GM23338 (cell line): ENCODE measurements around the gene AGAP1. TPM values are rescaled to one million over a fixed set of nuclear protein-coding genes. Genes with fewer than 3 reads are reported as not detected.

Experiments used
- ATAC-seq: fragments of 200-7000 bp; cut with Tn5 transposase; 3 replicates; pipeline ENCODE4 v1.9.1; 2020
- DNase-seq: peaks from one replicate; pipeline ENCODE4 v3.0.0-alpha.2; 2015; ENCODE audit warnings: low spot score
- H2AFZ ChIP-seq: fragments of 200-600 bp; sonication (generic); 2 replicates; pipeline ENCODE4 v1.8.0; 2016; ENCODE audit warnings: antibody characterized with exemption, mild to moderate bottlenecking, moderate library complexity
- H3F3A ChIP-seq: fragments of 200-600 bp; sonication (generic); replicated peaks from 2 replicates; pipeline ENCODE4 v1.8.0; 2017; ENCODE audit warnings: antibody characterized with exemption, mixed run types, low read depth
- H3K27ac ChIP-seq: fragments of 200-600 bp; sonication (generic); 2 replicates; pipeline ENCODE4 v1.6.1; 2016; ENCODE audit warnings: low read depth
- H3K27me3 ChIP-seq: fragments of 200-600 bp; sonication (generic); 2 replicates; pipeline ENCODE4 v1.8.0; 2016; ENCODE audit warnings: mild to moderate bottlenecking, mixed run types, moderate library complexity; ENCODE audit not compliant: insufficient read depth
- H3K36me3 ChIP-seq: fragments of 200-600 bp; sonication (generic); 2 replicates; pipeline ENCODE4 v1.8.0; 2016; ENCODE audit warnings: mild to moderate bottlenecking; ENCODE audit not compliant: insufficient read depth
- H3K4me1 ChIP-seq: fragments of 200-600 bp; sonication (generic); 2 replicates; pipeline ENCODE4 v1.8.0; 2016; ENCODE audit warnings: mild to moderate bottlenecking, moderate library complexity; ENCODE audit not compliant: insufficient read depth
- H3K4me2 ChIP-seq: fragments of 200-600 bp; sonication (generic); 2 replicates; pipeline ENCODE4 v1.7.1; 2017; ENCODE audit warnings: mixed run types
- H3K4me3 ChIP-seq: fragments of 200-600 bp; sonication (generic); 2 replicates; pipeline ENCODE4 v1.6.1; 2016; ENCODE audit warnings: mixed run types
- H3K79me2 ChIP-seq: fragments of 200-600 bp; sonication (generic); replicated peaks from 2 replicates; pipeline ENCODE4 v1.8.0; 2017; ENCODE audit warnings: mild to moderate bottlenecking; ENCODE audit not compliant: insufficient read depth
- H3K9me2 ChIP-seq: fragments of 200-600 bp; sonication (generic); 2 replicates; pipeline ENCODE4 v1.8.0; 2017; ENCODE audit not compliant: insufficient read depth
- H4K20me1 ChIP-seq: fragments of 200-600 bp; sonication (generic); replicated peaks from 2 replicates; pipeline ENCODE4 v1.8.0; 2017; ENCODE audit warnings: mild to moderate bottlenecking; ENCODE audit not compliant: insufficient read depth
- H3K27ac Mint-ChIP-seq: 2 replicates; pipeline ENCODE4 v1.8.0; 2020; ENCODE audit warnings: inconsistent platforms, mild to moderate bottlenecking, moderate library complexity, mixed read lengths
- H3K27me3 Mint-ChIP-seq: 3 replicates; pipeline ENCODE4 v1.8.0; 2022; ENCODE audit warnings: low read depth, mild to moderate bottlenecking, moderate library complexity, mixed read lengths, inconsistent platforms; ENCODE audit not compliant: insufficient read depth, poor library complexity
- H3K36me3 Mint-ChIP-seq: 3 replicates; pipeline ENCODE4 v1.8.0; 2021; ENCODE audit warnings: low read depth, mild to moderate bottlenecking, inconsistent platforms, moderate library complexity, mixed read lengths
- H3K4me1 Mint-ChIP-seq: 3 replicates; pipeline ENCODE4 v1.8.0; 2020; ENCODE audit warnings: mild to moderate bottlenecking, inconsistent platforms, mixed read lengths
- H3K4me3 Mint-ChIP-seq: 3 replicates; pipeline ENCODE4 v1.8.0; 2021; ENCODE audit warnings: moderate library complexity, mild to moderate bottlenecking, inconsistent platforms, mixed read lengths
- H3K9me3 Mint-ChIP-seq: 3 replicates; pipeline ENCODE4 v1.8.0; 2020; ENCODE audit warnings: moderate library complexity, mild to moderate bottlenecking, inconsistent platforms, mixed read lengths
- CREB1 ChIP-seq: fragments of 250-450 bp; sonication (Bioruptor Pico); IDR thresholded peaks from 2 replicates; pipeline ENCODE4 v1.5.0; 2020; ENCODE audit warnings: low read depth, mild to moderate bottlenecking, moderate library complexity
- EZH2 ChIP-seq: fragments of 200-600 bp; sonication (generic); IDR thresholded peaks from one replicate; pipeline ENCODE4 v1.8.0; 2017; ENCODE audit warnings: antibody characterized with exemption, mild to moderate bottlenecking, low read depth; ENCODE audit not compliant: unreplicated experiment
- EZH2phosphoT487 ChIP-seq: fragments of 200-600 bp; sonication (generic); IDR thresholded peaks from one replicate; pipeline ENCODE4 v1.8.1; 2018; ENCODE audit warnings: antibody characterized with exemption; ENCODE audit not compliant: unreplicated experiment
- JUNB ChIP-seq: IDR thresholded peaks from one replicate; pipeline ENCODE4 v1.6.1; 2016; ENCODE audit warnings: antibody characterized with exemption; ENCODE audit not compliant: unreplicated experiment
- NANOG ChIP-seq: IDR thresholded peaks from 2 replicates; pipeline ENCODE4 v1.6.1; 2016; ENCODE audit warnings: antibody characterized with exemption, borderline replicate concordance
- POLR2AphosphoS5 ChIP-seq: IDR thresholded peaks from 2 replicates; pipeline ENCODE4 v1.6.1; 2016; ENCODE audit warnings: antibody characterized with exemption, low read depth
- STAT1 ChIP-seq: IDR thresholded peaks from one replicate; pipeline ENCODE4 v1.6.1; 2016; ENCODE audit warnings: antibody characterized with exemption; ENCODE audit not compliant: unreplicated experiment
- ZNF114 ChIP-seq: fragments of 250-450 bp; sonication (Bioruptor Pico); IDR thresholded peaks from 2 replicates; pipeline ENCODE4 v1.5.0; 2020; ENCODE audit warnings: mild to moderate bottlenecking, moderate library complexity
- ZNF331 ChIP-seq: fragments of 250-450 bp; sonication (Bioruptor Pico); IDR thresholded peaks from 2 replicates; pipeline ENCODE4 v1.5.0; 2020; ENCODE audit warnings: low read depth, mild to moderate bottlenecking, moderate library complexity
- polyA plus RNA-seq: library from polyadenylated mRNA; unstranded; fragments of >200 nt; fragmentation: Nextera tagmentation; extraction: Ambion mirVana; gene quantifications from 2 replicates; pipeline ENCODE4 v1.2.1, GENCODE V29; 2016
- total RNA-seq: library from RNA; depleted of rRNA; stranded (reverse); fragments of >200 nt; shearing (Covaris generic); gene quantifications from 2 replicates; pipeline ENCODE4 v1.2.3, GENCODE V29; 2014
- TF ChIP-seq, protein P1 (sequence below): IDR thresholded peaks from one replicate; pipeline ENCODE4 v1.6.1; 2018; ENCODE audit warnings: antibody characterized with exemption; ENCODE audit not compliant: unreplicated experiment
- TF ChIP-seq, protein P2 (sequence below): IDR thresholded peaks from 2 replicates; pipeline ENCODE4 v1.6.1; 2016; ENCODE audit warnings: antibody characterized with exemption
- TF ChIP-seq, protein P3 (sequence below), 2 experiments: fragments of 200-600 bp in 1 of 2; sonication (generic) in 1 of 2; conservative IDR thresholded peaks; 2 replicates each; pipeline versions ENCODE4 v1.5.1 to v1.6.1; 2016 to 2017; ENCODE audit warnings: antibody characterized with exemption in 2 of 2, low read depth in 2 of 2, mild to moderate bottlenecking in 2 of 2, moderate library complexity in 1 of 2
- TF ChIP-seq, protein P4 (sequence below): fragments of 250-450 bp; sonication (Bioruptor Pico); IDR thresholded peaks from 2 replicates; pipeline ENCODE4 v1.5.0; 2020; ENCODE audit warnings: mild to moderate bottlenecking, moderate library complexity

The AGAP1 gene
- total and polyA plus RNA-seq, 2 experiments from 2014 or later: 13.3 to 27.9 TPM

DNA sequence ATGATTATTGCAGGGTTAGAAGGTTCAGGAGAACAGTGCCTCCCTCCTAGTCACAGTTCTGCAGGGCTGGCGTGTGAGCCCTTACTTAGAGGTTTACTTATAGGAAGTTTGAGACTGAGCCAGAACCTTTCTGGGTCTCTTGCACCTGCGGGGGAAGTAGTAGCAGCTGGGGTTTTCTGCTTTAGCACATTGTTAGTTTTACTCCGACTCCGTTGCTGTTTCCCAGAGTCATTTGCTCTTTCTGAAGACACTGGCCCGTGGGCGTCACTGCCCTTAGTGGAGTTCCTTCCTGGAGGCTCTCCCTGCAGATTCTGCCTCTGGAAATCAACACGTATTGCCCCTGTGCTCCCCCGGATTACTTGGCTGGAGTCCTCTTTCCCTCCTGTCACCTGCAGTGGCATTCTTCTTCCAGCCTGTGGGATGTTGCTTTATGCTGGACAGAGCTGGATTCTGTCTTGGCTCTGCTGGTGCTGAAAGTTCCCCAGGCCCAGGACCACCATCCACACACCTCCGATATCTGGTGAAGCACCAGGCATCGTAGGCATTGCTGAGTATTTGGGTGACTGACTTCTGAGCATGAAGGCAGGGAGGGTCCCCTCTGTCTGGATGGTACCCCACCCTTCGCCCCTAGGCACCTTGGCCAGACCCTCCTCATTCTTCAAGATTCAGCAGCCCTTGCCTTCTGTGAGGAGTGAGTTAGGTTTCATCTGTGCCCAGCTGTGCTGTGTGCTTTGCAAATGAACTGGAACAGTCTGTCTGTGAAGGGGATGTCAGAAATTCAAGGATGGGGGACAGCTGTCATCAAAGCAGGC lies 51.7 kb downstream of the AGAP1 start:
- no peak overlapping the region for H3K27ac Mint-ChIP-seq
- Histone ChIP-seq H3K36me3 (no peaks in the 10 kb centered on the region), H3K79me2 (peaks cover 92% of the 10 kb centered on the region), H3K4me3 (no peak overlapping the region), H3K9me2 (no peaks in the 10 kb centered on the region), H3K4me1 (peaks cover 37% of the 10 kb centered on the region), H3K4me2 (no peak overlapping the region), H2AFZ (no peak overlapping the region), H3F3A (0 out of 2 replicates have a peak, but pooled peaks cover 3% of the 10 kb centered on the region), H3K27me3 (no peaks in the 10 kb centered on the region), H4K20me1 (peaks cover 7% of the 10 kb centered on the region), H3K27ac (no peak overlapping the region)
- H3K36me3 Mint-ChIP-seq: no peaks in the 10 kb centered on the region
- DNase-seq (no peak), ATAC-seq (no peak)
- peaks cover 65% of the 10 kb centered on the region for H3K4me1 Mint-ChIP-seq
- H3K9me3 Mint-ChIP-seq: no peaks in the 10 kb centered on the region
- TF ChIP-seq CREB1 (CRISPR knock-in tag): no peak
- no peak for TF ChIP-seq EZH2
- TF ChIP-seq, protein P1, sequence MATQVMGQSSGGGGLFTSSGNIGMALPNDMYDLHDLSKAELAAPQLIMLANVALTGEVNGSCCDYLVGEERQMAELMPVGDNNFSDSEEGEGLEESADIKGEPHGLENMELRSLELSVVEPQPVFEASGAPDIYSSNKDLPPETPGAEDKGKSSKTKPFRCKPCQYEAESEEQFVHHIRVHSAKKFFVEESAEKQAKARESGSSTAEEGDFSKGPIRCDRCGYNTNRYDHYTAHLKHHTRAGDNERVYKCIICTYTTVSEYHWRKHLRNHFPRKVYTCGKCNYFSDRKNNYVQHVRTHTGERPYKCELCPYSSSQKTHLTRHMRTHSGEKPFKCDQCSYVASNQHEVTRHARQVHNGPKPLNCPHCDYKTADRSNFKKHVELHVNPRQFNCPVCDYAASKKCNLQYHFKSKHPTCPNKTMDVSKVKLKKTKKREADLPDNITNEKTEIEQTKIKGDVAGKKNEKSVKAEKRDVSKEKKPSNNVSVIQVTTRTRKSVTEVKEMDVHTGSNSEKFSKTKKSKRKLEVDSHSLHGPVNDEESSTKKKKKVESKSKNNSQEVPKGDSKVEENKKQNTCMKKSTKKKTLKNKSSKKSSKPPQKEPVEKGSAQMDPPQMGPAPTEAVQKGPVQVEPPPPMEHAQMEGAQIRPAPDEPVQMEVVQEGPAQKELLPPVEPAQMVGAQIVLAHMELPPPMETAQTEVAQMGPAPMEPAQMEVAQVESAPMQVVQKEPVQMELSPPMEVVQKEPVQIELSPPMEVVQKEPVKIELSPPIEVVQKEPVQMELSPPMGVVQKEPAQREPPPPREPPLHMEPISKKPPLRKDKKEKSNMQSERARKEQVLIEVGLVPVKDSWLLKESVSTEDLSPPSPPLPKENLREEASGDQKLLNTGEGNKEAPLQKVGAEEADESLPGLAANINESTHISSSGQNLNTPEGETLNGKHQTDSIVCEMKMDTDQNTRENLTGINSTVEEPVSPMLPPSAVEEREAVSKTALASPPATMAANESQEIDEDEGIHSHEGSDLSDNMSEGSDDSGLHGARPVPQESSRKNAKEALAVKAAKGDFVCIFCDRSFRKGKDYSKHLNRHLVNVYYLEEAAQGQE: no peak
- TF ChIP-seq ZNF114 (CRISPR knock-in tag): no peak
- TF ChIP-seq EZH2phosphoT487: no peak
- no peak for TF ChIP-seq JUNB
- no peak for TF ChIP-seq STAT1
- TF ChIP-seq ZNF331 (CRISPR knock-in tag): no peak
- TF ChIP-seq, protein P2, sequence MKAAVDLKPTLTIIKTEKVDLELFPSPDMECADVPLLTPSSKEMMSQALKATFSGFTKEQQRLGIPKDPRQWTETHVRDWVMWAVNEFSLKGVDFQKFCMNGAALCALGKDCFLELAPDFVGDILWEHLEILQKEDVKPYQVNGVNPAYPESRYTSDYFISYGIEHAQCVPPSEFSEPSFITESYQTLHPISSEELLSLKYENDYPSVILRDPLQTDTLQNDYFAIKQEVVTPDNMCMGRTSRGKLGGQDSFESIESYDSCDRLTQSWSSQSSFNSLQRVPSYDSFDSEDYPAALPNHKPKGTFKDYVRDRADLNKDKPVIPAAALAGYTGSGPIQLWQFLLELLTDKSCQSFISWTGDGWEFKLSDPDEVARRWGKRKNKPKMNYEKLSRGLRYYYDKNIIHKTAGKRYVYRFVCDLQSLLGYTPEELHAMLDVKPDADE: no peak
- TF ChIP-seq, protein P3, sequence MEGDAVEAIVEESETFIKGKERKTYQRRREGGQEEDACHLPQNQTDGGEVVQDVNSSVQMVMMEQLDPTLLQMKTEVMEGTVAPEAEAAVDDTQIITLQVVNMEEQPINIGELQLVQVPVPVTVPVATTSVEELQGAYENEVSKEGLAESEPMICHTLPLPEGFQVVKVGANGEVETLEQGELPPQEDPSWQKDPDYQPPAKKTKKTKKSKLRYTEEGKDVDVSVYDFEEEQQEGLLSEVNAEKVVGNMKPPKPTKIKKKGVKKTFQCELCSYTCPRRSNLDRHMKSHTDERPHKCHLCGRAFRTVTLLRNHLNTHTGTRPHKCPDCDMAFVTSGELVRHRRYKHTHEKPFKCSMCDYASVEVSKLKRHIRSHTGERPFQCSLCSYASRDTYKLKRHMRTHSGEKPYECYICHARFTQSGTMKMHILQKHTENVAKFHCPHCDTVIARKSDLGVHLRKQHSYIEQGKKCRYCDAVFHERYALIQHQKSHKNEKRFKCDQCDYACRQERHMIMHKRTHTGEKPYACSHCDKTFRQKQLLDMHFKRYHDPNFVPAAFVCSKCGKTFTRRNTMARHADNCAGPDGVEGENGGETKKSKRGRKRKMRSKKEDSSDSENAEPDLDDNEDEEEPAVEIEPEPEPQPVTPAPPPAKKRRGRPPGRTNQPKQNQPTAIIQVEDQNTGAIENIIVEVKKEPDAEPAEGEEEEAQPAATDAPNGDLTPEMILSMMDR (conservative IDR thresholded peaks at IDR 0.05; ENCODE audit: low read depth in 2 of 2): no peak
- TF ChIP-seq POLR2AphosphoS5: no peak
- TF ChIP-seq, protein P4, sequence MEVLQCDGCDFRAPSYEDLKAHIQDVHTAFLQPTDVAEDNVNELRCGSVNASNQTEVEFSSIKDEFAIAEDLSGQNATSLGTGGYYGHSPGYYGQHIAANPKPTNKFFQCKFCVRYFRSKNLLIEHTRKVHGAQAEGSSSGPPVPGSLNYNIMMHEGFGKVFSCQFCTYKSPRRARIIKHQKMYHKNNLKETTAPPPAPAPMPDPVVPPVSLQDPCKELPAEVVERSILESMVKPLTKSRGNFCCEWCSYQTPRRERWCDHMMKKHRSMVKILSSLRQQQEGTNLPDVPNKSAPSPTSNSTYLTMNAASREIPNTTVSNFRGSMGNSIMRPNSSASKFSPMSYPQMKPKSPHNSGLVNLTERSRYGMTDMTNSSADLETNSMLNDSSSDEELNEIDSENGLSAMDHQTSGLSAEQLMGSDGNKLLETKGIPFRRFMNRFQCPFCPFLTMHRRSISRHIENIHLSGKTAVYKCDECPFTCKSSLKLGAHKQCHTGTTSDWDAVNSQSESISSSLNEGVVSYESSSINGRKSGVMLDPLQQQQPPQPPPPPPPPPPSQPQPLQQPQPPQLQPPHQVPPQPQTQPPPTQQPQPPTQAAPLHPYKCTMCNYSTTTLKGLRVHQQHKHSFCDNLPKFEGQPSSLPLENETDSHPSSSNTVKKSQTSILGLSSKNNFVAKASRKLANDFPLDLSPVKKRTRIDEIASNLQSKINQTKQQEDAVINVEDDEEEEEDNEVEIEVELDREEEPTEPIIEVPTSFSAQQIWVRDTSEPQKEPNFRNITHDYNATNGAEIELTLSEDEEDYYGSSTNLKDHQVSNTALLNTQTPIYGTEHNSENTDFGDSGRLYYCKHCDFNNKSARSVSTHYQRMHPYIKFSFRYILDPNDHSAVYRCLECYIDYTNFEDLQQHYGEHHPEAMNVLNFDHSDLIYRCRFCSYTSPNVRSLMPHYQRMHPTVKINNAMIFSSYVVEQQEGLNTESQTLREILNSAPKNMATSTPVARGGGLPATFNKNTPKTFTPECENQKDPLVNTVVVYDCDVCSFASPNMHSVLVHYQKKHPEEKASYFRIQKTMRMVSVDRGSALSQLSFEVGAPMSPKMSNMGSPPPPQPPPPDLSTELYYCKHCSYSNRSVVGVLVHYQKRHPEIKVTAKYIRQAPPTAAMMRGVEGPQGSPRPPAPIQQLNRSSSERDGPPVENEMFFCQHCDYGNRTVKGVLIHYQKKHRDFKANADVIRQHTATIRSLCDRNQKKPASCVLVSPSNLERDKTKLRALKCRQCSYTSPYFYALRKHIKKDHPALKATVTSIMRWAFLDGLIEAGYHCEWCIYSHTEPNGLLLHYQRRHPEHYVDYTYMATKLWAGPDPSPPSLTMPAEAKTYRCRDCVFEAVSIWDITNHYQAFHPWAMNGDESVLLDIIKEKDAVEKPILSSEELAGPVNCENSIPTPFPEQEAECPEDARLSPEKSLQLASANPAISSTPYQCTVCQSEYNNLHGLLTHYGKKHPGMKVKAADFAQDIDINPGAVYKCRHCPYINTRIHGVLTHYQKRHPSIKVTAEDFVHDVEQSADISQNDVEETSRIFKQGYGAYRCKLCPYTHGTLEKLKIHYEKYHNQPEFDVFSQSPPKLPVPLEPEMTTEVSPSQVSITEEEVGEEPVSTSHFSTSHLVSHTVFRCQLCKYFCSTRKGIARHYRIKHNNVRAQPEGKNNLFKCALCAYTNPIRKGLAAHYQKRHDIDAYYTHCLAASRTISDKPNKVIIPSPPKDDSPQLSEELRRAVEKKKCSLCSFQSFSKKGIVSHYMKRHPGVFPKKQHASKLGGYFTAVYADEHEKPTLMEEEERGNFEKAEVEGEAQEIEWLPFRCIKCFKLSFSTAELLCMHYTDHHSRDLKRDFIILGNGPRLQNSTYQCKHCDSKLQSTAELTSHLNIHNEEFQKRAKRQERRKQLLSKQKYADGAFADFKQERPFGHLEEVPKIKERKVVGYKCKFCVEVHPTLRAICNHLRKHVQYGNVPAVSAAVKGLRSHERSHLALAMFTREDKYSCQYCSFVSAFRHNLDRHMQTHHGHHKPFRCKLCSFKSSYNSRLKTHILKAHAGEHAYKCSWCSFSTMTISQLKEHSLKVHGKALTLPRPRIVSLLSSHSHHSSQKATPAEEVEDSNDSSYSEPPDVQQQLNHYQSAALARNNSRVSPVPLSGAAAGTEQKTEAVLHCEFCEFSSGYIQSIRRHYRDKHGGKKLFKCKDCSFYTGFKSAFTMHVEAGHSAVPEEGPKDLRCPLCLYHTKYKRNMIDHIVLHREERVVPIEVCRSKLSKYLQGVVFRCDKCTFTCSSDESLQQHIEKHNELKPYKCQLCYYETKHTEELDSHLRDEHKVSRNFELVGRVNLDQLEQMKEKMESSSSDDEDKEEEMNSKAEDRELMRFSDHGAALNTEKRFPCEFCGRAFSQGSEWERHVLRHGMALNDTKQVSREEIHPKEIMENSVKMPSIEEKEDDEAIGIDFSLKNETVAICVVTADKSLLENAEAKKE (CRISPR knock-in tag): no peak
- no peak for TF ChIP-seq NANOG
- no peak overlapping the region; the same call in 2 of the 3 replicates for H3K4me3 Mint-ChIP-seq
- H3K27me3 Mint-ChIP-seq: peaks cover 7% of the 10 kb centered on the region
